ENCODE data around the gene KIFC3. TPM values are rescaled to one million over a fixed set of nuclear protein-coding genes. Genes with fewer than 3 reads are reported as not detected.
"Not testable (repeated sequence)": the region's sequence is repeated elsewhere in the genome, so short reads cannot be mapped to it uniquely, and the experiment has no call there.

Gene KIFC3
- total and polyA plus RNA-seq, 2 of the 13 experiments (the other 11 are each of a cell fraction or from before 2014, with no cell fraction given): 42.1 to 45.3 TPM

DNA sequence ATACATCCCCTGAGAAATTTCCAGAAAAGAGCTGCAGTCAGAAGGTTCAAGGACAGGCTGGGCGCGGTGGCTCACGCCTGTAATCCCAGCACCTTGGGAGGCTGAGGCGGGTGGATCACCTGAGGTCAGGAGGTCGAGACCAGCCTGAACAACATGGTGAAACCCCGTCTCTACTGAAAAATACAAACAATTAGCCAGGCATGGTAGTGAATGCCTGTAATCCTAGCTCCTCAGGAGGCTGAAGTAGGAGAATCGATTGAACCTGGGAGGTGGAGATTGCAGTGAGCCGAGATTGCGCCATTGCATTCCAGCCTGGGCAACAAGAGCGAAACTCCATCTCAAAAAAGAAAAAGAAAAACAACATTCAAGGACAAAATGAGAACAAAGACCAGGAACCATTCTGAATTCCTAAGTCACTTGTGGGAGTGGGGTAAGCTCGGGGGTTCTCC, 19.7 kb downstream of the KIFC3 start (continued):
- TF ChIP-seq HOXD1 (CRISPR knock-in tag; IDR thresholded peaks at IDR 0.05): peak; percentile 70; the same call in 1 of the 2 replicates
- TF ChIP-seq, protein P1, sequence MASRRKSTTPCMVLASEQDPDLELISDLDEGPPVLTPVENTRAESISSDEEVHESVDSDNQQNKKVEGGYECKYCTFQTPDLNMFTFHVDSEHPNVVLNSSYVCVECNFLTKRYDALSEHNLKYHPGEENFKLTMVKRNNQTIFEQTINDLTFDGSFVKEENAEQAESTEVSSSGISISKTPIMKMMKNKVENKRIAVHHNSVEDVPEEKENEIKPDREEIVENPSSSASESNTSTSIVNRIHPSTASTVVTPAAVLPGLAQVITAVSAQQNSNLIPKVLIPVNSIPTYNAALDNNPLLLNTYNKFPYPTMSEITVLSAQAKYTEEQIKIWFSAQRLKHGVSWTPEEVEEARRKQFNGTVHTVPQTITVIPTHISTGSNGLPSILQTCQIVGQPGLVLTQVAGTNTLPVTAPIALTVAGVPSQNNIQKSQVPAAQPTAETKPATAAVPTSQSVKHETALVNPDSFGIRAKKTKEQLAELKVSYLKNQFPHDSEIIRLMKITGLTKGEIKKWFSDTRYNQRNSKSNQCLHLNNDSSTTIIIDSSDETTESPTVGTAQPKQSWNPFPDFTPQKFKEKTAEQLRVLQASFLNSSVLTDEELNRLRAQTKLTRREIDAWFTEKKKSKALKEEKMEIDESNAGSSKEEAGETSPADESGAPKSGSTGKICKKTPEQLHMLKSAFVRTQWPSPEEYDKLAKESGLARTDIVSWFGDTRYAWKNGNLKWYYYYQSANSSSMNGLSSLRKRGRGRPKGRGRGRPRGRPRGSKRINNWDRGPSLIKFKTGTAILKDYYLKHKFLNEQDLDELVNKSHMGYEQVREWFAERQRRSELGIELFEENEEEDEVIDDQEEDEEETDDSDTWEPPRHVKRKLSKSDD (CRISPR knock-in tag; IDR thresholded peaks at IDR 0.05; ENCODE audit: low read depth): peak; percentile 76; the same call in 1 of the 2 replicates
- peak; percentile 84 for TF ChIP-seq DPF2 (CRISPR knock-in tag; IDR thresholded peaks at IDR 0.05; ENCODE audit: borderline replicate concordance, low read depth)
- peak; percentile 85; the same call in 1 of the 2 replicates for TF ChIP-seq ESRRA (CRISPR knock-in tag; IDR thresholded peaks at IDR 0.05; ENCODE audit: low read depth)
- peak; percentile 76 for TF ChIP-seq ZEB1 (IDR thresholded peaks at IDR 0.05; ENCODE audit: insufficient replicate concordance, low read depth)
- TF ChIP-seq SP140L (CRISPR knock-in tag; IDR thresholded peaks at IDR 0.05; ENCODE audit: borderline replicate concordance): 0 out of 2 replicates have a peak, but pooled peaks have one; percentile 81
- TF ChIP-seq, protein P2, sequence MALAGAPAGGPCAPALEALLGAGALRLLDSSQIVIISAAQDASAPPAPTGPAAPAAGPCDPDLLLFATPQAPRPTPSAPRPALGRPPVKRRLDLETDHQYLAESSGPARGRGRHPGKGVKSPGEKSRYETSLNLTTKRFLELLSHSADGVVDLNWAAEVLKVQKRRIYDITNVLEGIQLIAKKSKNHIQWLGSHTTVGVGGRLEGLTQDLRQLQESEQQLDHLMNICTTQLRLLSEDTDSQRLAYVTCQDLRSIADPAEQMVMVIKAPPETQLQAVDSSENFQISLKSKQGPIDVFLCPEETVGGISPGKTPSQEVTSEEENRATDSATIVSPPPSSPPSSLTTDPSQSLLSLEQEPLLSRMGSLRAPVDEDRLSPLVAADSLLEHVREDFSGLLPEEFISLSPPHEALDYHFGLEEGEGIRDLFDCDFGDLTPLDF (CRISPR knock-in tag; IDR thresholded peaks at IDR 0.05): 0 out of 2 replicates have a peak, but pooled peaks have one; percentile 51
- TF ChIP-seq, protein P3, sequence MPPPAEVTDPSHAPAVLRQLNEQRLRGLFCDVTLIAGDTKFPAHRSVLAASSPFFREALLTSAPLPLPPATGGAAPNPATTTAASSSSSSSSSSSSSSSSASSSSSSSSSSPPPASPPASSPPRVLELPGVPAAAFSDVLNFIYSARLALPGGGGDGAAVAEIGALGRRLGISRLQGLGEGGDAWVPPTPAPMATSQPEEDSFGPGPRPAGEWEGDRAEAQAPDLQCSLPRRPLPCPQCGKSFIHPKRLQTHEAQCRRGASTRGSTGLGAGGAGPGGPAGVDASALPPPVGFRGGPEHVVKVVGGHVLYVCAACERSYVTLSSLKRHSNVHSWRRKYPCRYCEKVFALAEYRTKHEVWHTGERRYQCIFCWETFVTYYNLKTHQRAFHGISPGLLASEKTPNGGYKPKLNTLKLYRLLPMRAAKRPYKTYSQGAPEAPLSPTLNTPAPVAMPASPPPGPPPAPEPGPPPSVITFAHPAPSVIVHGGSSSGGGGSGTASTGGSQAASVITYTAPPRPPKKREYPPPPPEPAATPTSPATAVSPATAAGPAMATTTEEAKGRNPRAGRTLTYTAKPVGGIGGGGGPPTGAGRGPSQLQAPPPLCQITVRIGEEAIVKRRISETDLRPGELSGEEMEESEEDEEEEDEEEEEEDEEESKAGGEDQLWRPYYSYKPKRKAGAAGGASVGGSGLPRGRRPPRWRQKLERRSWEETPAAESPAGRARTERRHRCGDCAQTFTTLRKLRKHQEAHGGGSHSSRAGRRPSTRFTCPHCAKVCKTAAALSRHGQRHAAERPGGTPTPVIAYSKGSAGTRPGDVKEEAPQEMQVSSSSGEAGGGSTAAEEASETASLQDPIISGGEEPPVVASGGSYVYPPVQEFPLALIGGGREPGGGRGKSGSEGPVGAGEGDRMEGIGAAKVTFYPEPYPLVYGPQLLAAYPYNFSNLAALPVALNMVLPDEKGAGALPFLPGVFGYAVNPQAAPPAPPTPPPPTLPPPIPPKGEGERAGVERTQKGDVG (CRISPR knock-in tag; IDR thresholded peaks at IDR 0.05; ENCODE audit: borderline replicate concordance): peak; percentile 62; the same call in 1 of the 2 replicates
- TF ChIP-seq TBP (CRISPR knock-in tag; IDR thresholded peaks at IDR 0.05): 0 out of 2 replicates have a peak, but pooled peaks have one; percentile 18
- TF ChIP-seq MAZ (IDR thresholded peaks at IDR 0.05; ENCODE audit: borderline replicate concordance, low read depth, low read length): not testable (repeated sequence)
- 0 out of 2 replicates have a peak, but pooled peaks have one; percentile 42 for TF ChIP-seq MAZ (CRISPR knock-in tag; IDR thresholded peaks at IDR 0.05; ENCODE audit: low read depth)
- TF ChIP-seq ZFP90 (CRISPR knock-in tag; IDR thresholded peaks at IDR 0.05; ENCODE audit: borderline replicate concordance): 0 out of 2 replicates have a peak, but pooled peaks have one; percentile 57
- peak; percentile 93 for TF ChIP-seq RCOR2 (CRISPR knock-in tag; IDR thresholded peaks at IDR 0.05)
- peak; percentile 95 for TF ChIP-seq KDM3A (CRISPR knock-in tag; IDR thresholded peaks at IDR 0.05; ENCODE audit: low read depth)
- peak; percentile 32; the same call in 1 of the 2 replicates for TF ChIP-seq ZNF12 (CRISPR knock-in tag; IDR thresholded peaks at IDR 0.05)
- peak; percentile 52 for TF ChIP-seq DMAP1 (CRISPR knock-in tag; IDR thresholded peaks at IDR 0.05)
- TF ChIP-seq ZNF878 (CRISPR knock-in tag; IDR thresholded peaks at IDR 0.05): peak; percentile 59; the same call in 1 of the 2 replicates

Measured in HepG2 (cell line).